ENCODE measurements around the gene CBX5. TPM values are rescaled to one million over a fixed set of nuclear protein-coding genes. Genes with fewer than 3 reads are reported as not detected.

Gene CBX5
- total and polyA plus RNA-seq, 2 of the 8 experiments (the other 6 are each of a cell fraction or from before 2014, with no cell fraction given) = 62.4 to 231 TPM

- TF ChIP-seq CHD7 (IDR thresholded peaks at IDR 0.05; ENCODE audit: insufficient replicate concordance, low read length) = no peak
Observed at GRCh38 chr12:54228471-54228870, 51.5 kb downstream of the CBX5 start (continued).
